Lung (tissue), 12 donors: Measurements from ENCODE around the gene IGBP1. TPM values are rescaled to one million over a fixed set of nuclear protein-coding genes. Genes with fewer than 3 reads are reported as not detected.

Experiments
- ATAC-seq: fragments of 200-7000 bp; cut with Tn5 transposase; one replicate; pipeline ENCODE4 v1.9.1; 2020; ENCODE audit warnings: moderate number of reproducible peaks; ENCODE audit not compliant: insufficient read depth, low FRiP score
- DNase-seq, 3 donors: peaks; one replicate each; pipeline ENCODE4 v3.0.0-alpha.2; 2013 to 2017
- H3K27ac ChIP-seq, 2 donors: one replicate each; pipeline ENCODE4 v1.5.1; 2013; ENCODE audit warnings: mild to moderate bottlenecking in 2 of 2, moderate library complexity in 2 of 2, control low read depth in 1 of 2, inconsistent platforms in 1 of 2, low read depth in 1 of 2, low read length in 1 of 2
- H3K27me3 ChIP-seq, 3 donors: one replicate each; pipeline ENCODE4 v1.5.1; 2013; ENCODE audit warnings: low read length in 2 of 3; ENCODE audit not compliant: control insufficient read depth in 3 of 3, insufficient read depth in 3 of 3
- H3K36me3 ChIP-seq, 4 donors: one replicate each; pipeline ENCODE4 v1.5.1; 2013; ENCODE audit warnings: low read length in 4 of 4, mild to moderate bottlenecking in 1 of 4, moderate library complexity in 1 of 4; ENCODE audit not compliant: control insufficient read depth in 4 of 4, insufficient read depth in 4 of 4
- H3K4me1 ChIP-seq, 5 donors: one replicate each; pipeline ENCODE4 v1.5.1; 2013; ENCODE audit warnings: low read length in 5 of 5, mild to moderate bottlenecking in 2 of 5, moderate library complexity in 1 of 5; ENCODE audit not compliant: control insufficient read depth in 5 of 5, insufficient read depth in 5 of 5
- H3K4me3 ChIP-seq: one replicate; pipeline ENCODE4 v1.5.1; 2013; ENCODE audit warnings: mild to moderate bottlenecking, control low read depth, moderate library complexity
- H3K9ac ChIP-seq, 2 donors: one replicate each; pipeline ENCODE4 v1.5.1; 2013; ENCODE audit warnings: low read length in 2 of 2, control low read depth in 1 of 2; ENCODE audit not compliant: insufficient read depth in 1 of 2
- H3K9me3 ChIP-seq, 4 donors: one replicate each; pipeline ENCODE4 v1.5.1; 2013; ENCODE audit warnings: low read length in 3 of 4, mild to moderate bottlenecking in 1 of 4, moderate library complexity in 1 of 4; ENCODE audit not compliant: control insufficient read depth in 4 of 4, insufficient read depth in 3 of 4
- WGBS, 2 donors: extraction: QIAGEN DNeasy Blood & Tissue Kit; methylation state at CpG; one replicate each; pipeline ENCODE4 v1.1.7; 2013; 5-methylcytosine and 5-hydroxymethylcytosine counted together
- polyA plus RNA-seq, 2 donors: library from polyadenylated mRNA; stranded (reverse); fragments of 200-250 nt; gene quantifications; one replicate each; pipeline ENCODE4 v1.2.1, GENCODE V29; 2013
- total RNA-seq, 2 donors: library from RNA; depleted of rRNA in 1 of 2; stranded (reverse); fragments of >200 nt in 1 of 2; gene quantifications; one replicate each; pipeline ENCODE4 v1.2.1, GENCODE V29; 2014 to 2021
- TF ChIP-seq, protein P1 (sequence below): IDR thresholded peaks from 2 replicates; pipeline ENCODE4 v1.5.1; 2012; ENCODE audit warnings: mild to moderate bottlenecking; ENCODE audit errors: control extremely low read depth, extremely low read depth
- donor health status: control.
- donor health status: control.
- donor health status: Bipolar disorder and iron deficiency.
- donor health status: healthy.
- donor health status: DM: yes; HTN: yes; CAD: no.

Gene IGBP1
- total and polyA plus RNA-seq, 4 donors: 35.5 to 69.1 (median 38.3) TPM

DNA sequence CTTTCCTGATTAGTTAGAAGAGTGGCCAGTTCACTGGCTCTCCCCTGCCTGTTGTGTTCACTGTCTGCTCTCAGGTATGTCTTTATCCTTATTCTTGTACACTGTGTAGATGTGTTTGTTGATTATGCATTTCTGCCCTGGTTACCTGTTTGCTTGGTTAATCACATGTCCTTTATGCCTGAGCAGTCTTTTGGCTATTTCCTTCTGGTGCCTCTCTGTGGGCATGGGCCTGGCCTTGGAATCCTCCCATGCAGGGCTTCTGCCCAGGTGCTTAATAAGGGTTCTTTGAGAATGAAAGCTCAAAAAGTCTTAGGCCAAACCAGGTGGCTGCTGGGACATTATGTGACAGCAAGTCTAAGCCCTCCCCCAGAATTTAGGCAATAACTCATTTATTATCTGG lies 44.5 kb upstream of the IGBP1 start:
- no peak for DNase-seq
- ATAC-seq: no peak
- Histone ChIP-seq H3K9ac (no peak overlapping the region), H3K27me3 (peaks cover 0 to 14% (median 0%) of the 10 kb centered on the region in 3 donors), H3K9me3 (peaks cover 0 to 2% (median 0%) of the 10 kb centered on the region in 4 donors), H3K4me3 (no peak overlapping the region), H3K27ac (no peak overlapping the region), H3K36me3 (no peaks in the 10 kb centered on the region), H3K4me1 (peaks cover 0 to 9% (median 4%) of the 10 kb centered on the region in 5 donors)
- TF ChIP-seq, protein P1, sequence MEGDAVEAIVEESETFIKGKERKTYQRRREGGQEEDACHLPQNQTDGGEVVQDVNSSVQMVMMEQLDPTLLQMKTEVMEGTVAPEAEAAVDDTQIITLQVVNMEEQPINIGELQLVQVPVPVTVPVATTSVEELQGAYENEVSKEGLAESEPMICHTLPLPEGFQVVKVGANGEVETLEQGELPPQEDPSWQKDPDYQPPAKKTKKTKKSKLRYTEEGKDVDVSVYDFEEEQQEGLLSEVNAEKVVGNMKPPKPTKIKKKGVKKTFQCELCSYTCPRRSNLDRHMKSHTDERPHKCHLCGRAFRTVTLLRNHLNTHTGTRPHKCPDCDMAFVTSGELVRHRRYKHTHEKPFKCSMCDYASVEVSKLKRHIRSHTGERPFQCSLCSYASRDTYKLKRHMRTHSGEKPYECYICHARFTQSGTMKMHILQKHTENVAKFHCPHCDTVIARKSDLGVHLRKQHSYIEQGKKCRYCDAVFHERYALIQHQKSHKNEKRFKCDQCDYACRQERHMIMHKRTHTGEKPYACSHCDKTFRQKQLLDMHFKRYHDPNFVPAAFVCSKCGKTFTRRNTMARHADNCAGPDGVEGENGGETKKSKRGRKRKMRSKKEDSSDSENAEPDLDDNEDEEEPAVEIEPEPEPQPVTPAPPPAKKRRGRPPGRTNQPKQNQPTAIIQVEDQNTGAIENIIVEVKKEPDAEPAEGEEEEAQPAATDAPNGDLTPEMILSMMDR: no peak

DNA sequence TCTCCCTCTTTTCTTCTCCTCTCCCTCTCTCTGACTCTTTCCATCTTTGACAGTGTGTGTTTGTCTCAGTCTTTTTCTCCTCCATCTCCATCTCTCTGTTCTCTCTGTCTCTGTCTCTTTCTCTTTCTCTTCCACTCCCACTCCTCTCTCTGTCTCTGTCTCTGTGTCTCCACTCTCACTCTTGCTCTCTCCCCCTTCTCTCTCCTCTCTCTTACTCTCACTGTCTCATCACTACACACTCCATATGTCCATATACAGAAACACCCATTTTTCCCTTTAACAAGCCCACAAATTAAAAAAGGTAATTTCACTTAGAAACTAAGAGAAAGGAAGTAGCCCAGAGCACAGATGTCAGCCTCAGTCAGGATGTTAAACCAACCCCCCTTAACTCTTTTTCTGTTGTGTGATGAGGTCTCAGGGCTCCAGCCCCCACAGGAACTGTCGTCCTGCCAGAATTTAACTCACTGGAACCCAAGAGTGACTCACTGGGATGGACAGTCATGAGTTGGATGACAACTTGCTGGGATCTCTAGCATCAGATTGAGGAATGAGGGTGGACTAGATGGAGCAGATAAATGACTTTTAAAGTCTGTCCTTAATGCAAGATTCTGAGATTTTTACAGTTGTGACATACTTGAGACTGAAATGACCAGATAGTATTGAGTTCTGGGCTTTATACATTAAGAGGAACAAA lies 43.5 kb upstream of the IGBP1 start:
- peak in 1 of 3 donors; percentile 9 for DNase-seq
- WGBS, 2 donors: 21 to 53% methylated on average over 1 of the region's 1 CpG
- no peak for ATAC-seq
- TF ChIP-seq, protein P1: no peak
- H3K36me3 ChIP-seq: no peaks in the 10 kb centered on the region
- H3K27ac ChIP-seq: no peak overlapping the region
- no peak overlapping the region for H3K4me3 ChIP-seq
- peaks cover 0 to 2% (median 0%) of the 10 kb centered on the region in 4 donors for H3K9me3 ChIP-seq
- H3K9ac ChIP-seq: no peak overlapping the region
- H3K4me1 ChIP-seq: peaks cover 0 to 9% (median 4%) of the 10 kb centered on the region in 5 donors
- H3K27me3 ChIP-seq: peaks cover 0 to 14% (median 0%) of the 10 kb centered on the region in 3 donors

DNA sequence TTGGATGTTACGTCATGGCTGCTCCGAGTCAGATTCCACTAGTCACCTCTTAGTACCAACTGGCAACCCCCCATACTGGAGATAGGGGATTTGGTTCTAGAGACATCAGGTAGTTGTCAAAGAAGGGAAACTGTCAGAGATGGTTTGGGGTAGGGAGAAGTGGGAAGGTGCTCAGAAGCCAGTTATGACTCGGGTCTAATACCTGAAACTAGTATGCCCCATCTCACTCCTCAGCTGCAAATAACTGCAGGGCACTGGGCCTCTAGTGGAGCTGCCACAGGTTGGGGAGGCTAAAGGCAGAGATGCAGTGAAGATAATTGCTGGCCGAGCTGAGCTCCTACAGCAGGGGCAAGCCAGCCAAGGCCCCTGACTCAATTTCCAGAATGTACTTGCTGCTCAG lies 41.0 kb upstream of the IGBP1 start:
- Histone ChIP-seq H3K36me3 (no peaks in the 10 kb centered on the region), H3K9me3 (peaks cover 0 to 2% (median 0%) of the 10 kb centered on the region in 4 donors), H3K27ac (no peak overlapping the region), H3K9ac (no peak overlapping the region), H3K27me3 (peaks cover 0 to 11% (median 0%) of the 10 kb centered on the region in 3 donors), H3K4me1 (peaks cover 0 to 9% (median 4%) of the 10 kb centered on the region in 5 donors), H3K4me3 (no peak overlapping the region)
- ATAC-seq (no peak), DNase-seq (no peak)
- WGBS, 2 donors: 78 to 91% methylated on average over 4 of the region's 4 CpGs
- TF ChIP-seq, protein P1: no peak

DNA sequence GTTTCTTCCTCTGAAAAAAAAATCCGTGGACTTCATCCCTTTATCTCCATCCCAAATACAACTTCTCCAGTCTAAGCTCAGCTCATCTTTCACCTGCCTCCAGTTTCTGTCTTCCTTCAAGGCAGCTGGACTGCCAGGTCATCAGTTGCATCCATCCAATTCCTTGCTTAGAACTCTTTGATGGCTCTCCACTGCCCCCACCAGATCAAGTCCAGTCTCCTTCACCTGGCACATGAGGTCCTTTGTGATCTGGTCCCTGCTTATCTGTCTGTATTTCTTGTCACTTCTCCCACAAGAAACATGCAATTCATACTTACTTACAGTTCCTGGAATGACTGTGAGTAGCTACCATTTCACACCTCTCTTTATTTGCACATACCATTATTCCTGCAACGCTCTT lies 37.2 kb upstream of the IGBP1 start:
- TF ChIP-seq, protein P1: no peak
- H3K4me3 ChIP-seq: no peak overlapping the region
- H3K4me1 ChIP-seq: peaks cover 0 to 2% (median 0%) of the 10 kb centered on the region in 5 donors
- WGBS, 2 donors: 58 to 73% methylated on average over 1 to 2 of the region's 2 CpGs
- no peak for ATAC-seq
- DNase-seq: no peak
- peaks cover 0 to 2% (median 0%) of the 10 kb centered on the region in 4 donors for H3K9me3 ChIP-seq
- no peak overlapping the region for H3K27ac ChIP-seq
- H3K27me3 ChIP-seq: peaks cover 0 to 5% (median 0%) of the 10 kb centered on the region in 3 donors
- H3K9ac ChIP-seq: no peak overlapping the region
- no peaks in the 10 kb centered on the region for H3K36me3 ChIP-seq
